RWPE2 (cell line): ENCODE results near the gene MISP.
"Not testable (repeated sequence)": the region's sequence is repeated elsewhere in the genome, so short reads cannot be mapped to it uniquely, and the experiment has no call there.

Source experiments
- ATAC-seq: fragments of 200-7000 bp; cut with Tn5 transposase; 3 replicates; pipeline ENCODE4 v1.9.1; 2021; ENCODE audit warnings: low read depth
- DNase-seq: peaks from one replicate; pipeline ENCODE4 v3.0.0-alpha.2; 2020; ENCODE audit warnings: low spot score
- H3K27ac ChIP-seq: fragments of 450-650 bp; 2 replicates; pipeline ENCODE4 v1.5.1; 2017; ENCODE audit warnings: mild to moderate bottlenecking; ENCODE audit not compliant: poor library complexity, severe bottlenecking
- H3K27me3 ChIP-seq: fragments of 250-450 bp; sonication (Bioruptor Pico); 2 replicates; pipeline ENCODE4 v1.5.1; 2021; ENCODE audit warnings: mild to moderate bottlenecking, moderate library complexity; ENCODE audit not compliant: insufficient read depth, poor library complexity, severe bottlenecking
- H3K36me3 ChIP-seq: fragments of 250-450 bp; sonication (Bioruptor Pico); 2 replicates; pipeline ENCODE4 v1.5.1; 2020; ENCODE audit warnings: low read depth, mild to moderate bottlenecking, moderate library complexity
- H3K4me1 ChIP-seq: fragments of 250-450 bp; sonication (Bioruptor Pico); 2 replicates; pipeline ENCODE4 v1.5.1; 2021; ENCODE audit warnings: mild to moderate bottlenecking, moderate library complexity; ENCODE audit not compliant: insufficient read depth, poor library complexity, severe bottlenecking
- H3K4me3 ChIP-seq: fragments of 250-450 bp; sonication (Bioruptor Pico); 2 replicates; pipeline ENCODE4 v1.5.1; 2021; ENCODE audit warnings: mild to moderate bottlenecking, moderate library complexity; ENCODE audit not compliant: severe bottlenecking
- H3K9me3 ChIP-seq: fragments of 250-450 bp; sonication (Bioruptor Pico); 2 replicates; pipeline ENCODE4 v1.5.1; 2021; ENCODE audit warnings: mild to moderate bottlenecking, moderate library complexity; ENCODE audit not compliant: severe bottlenecking
- TF ChIP-seq, protein P1 (sequence below): fragments of 450-650 bp; IDR thresholded peaks from one replicate; pipeline ENCODE4 v1.5.1; 2017; ENCODE audit warnings: mild to moderate bottlenecking, moderate library complexity; ENCODE audit not compliant: poor library complexity, severe bottlenecking

MISP gene

DNA sequence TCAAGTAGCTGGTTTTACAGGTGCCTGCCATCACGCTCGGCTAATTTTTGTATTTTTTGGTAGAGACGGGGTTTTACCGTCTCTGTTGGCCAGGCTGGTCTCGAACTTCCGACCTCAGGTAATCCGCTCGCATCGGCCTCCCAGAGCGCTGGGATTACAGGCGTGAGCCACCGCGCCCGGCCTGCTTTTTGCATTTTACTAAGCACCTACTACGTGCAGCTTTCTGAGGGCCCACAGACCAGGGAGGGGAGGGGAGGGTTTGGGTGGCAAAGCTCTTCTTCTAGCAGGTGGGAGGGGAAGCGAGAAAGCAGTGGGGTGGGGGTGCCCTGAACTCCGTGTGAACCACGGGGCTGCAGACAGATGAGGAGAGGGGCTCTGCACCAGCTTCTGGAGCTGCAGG, 27.2 kb upstream of the MISP start:
- Histone ChIP-seq H3K27ac (no peak overlapping the region), H3K4me3 (no peak overlapping the region), H3K36me3 (no peaks in the 10 kb centered on the region), H3K27me3 (no peaks in the 10 kb centered on the region), H3K9me3 (no peaks in the 10 kb centered on the region), H3K4me1 (no peaks in the 10 kb centered on the region)
- TF ChIP-seq, protein P1, sequence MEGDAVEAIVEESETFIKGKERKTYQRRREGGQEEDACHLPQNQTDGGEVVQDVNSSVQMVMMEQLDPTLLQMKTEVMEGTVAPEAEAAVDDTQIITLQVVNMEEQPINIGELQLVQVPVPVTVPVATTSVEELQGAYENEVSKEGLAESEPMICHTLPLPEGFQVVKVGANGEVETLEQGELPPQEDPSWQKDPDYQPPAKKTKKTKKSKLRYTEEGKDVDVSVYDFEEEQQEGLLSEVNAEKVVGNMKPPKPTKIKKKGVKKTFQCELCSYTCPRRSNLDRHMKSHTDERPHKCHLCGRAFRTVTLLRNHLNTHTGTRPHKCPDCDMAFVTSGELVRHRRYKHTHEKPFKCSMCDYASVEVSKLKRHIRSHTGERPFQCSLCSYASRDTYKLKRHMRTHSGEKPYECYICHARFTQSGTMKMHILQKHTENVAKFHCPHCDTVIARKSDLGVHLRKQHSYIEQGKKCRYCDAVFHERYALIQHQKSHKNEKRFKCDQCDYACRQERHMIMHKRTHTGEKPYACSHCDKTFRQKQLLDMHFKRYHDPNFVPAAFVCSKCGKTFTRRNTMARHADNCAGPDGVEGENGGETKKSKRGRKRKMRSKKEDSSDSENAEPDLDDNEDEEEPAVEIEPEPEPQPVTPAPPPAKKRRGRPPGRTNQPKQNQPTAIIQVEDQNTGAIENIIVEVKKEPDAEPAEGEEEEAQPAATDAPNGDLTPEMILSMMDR: no peak
- DNase-seq (no peak), ATAC-seq (no peak)

DNA sequence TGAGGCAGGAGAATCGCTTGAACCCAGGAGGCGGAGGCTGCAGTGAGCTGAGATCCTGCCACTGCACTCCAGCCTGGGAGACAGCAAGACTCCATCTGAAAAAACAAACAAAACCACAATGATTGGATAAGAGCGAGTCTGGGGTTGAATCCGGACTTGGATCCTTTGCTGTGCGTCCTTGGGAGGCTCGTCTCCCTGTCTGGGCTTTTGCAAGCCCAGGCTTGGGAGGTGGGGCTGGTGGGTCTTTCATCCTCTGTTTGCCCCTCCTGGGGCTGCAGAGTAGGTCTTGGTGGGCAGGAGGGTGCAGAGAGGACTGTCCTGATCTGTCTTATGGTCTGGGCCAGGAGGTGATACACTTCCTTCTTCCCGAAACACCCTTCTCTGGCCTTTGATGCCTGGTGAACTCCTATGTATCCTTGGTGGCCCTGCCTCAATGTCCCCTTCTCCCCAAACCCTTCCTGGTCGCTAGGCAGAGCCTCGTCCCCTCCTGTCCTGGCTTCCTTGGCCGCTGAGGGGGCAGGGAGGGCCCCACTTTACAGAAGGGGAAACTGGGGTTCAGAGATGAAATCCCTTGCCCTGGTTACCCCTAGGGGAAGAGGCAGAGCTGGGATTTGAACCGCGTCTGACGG, 25.3 kb upstream of the MISP start:
- TF ChIP-seq, protein P1: no peak

DNA sequence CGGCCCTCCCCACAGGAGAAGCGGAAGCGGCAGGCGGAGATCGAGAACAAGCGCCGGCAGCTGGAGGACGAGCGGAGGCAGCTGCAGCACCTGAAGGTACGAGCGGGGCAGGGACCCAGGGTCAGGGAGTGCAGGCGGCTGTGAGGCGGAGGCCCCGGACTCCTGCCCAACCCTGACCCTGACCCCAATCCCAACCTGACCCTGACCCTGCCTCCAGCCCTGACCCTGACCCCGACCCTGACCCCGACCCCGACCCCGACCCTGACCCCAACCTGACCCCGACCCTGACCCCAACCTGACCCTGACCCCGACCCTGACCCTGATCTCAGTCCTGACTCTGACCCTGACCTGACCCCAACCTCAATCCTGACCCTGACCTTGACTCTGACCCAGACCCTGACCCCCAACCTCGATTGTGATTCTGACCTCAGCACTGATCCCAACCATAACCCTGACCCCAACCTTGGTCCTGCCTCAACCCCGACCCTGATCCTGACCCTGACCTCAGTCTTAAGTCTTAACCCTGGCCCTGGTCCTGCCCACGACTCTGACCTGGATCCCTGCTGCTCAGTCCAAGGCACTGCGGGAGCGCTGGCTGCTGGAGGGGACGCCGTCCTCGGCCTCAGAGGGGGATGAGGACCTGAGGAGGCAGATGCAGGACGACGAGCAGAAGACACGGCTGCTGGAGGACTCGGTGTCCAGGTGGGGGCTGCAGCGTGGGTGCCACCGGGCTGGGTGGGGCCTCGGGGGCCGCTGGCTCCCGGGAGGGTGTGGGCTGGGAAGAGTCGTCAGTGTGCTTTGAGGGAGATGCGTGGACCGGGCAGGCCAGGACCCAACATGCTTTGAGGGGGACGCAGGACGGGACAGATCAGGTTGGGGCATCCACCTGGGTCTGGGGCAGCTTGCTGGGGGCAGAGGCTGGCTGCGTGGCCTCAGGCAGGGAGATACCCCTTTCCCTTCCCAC, 23.6 kb upstream of the MISP start:
- Histone ChIP-seq H3K27ac (no peak overlapping the region), H3K4me1 (no peaks in the 10 kb centered on the region), H3K4me3 (no peak overlapping the region), H3K27me3 (no peaks in the 10 kb centered on the region), H3K9me3 (no peaks in the 10 kb centered on the region), H3K36me3 (no peaks in the 10 kb centered on the region)
- TF ChIP-seq, protein P1: no peak
- ATAC-seq: 0 out of 3 replicates have a peak, but pooled peaks have one; percentile 10
- DNase-seq: no peak

More for the DNA sequence above, 25.3 kb upstream of the MISP start:
- no peaks in the 10 kb centered on the region for H3K36me3 ChIP-seq
- H3K27me3 ChIP-seq: no peaks in the 10 kb centered on the region
- ATAC-seq (no peak), DNase-seq (no peak)
- no peak overlapping the region for H3K27ac ChIP-seq
- H3K4me1 ChIP-seq: no peaks in the 10 kb centered on the region
- H3K4me3 ChIP-seq: no peak overlapping the region
- no peaks in the 10 kb centered on the region for H3K9me3 ChIP-seq

DNA sequence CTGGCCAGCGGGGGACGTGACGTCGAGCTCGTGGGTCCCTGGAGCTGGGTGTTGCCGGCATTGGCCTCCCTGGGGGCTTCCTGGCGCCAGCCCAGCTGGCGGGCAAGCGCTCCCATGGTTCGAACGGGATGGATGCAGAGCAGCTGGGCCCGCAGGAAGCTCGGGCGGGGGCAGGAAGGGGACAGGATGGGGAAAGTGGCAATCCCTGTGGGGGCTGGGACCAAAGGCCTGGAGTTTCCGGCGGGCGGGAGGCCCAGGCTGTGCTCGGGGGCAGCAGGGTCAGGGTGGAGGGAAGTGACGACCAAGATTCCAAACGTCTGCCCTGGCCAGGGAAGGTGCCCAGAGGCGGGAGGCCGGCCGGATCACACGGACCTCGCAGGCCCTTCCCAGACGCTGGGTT, 22.9 kb upstream of the MISP start:
- Histone ChIP-seq H3K27ac (no peak overlapping the region), H3K4me1 (no peaks in the 10 kb centered on the region), H3K36me3 (no peaks in the 10 kb centered on the region), H3K4me3 (no peak overlapping the region), H3K9me3 (no peaks in the 10 kb centered on the region), H3K27me3 (no peaks in the 10 kb centered on the region)
- TF ChIP-seq, protein P1: no peak
- DNase-seq (no peak), ATAC-seq (no peak)

DNA sequence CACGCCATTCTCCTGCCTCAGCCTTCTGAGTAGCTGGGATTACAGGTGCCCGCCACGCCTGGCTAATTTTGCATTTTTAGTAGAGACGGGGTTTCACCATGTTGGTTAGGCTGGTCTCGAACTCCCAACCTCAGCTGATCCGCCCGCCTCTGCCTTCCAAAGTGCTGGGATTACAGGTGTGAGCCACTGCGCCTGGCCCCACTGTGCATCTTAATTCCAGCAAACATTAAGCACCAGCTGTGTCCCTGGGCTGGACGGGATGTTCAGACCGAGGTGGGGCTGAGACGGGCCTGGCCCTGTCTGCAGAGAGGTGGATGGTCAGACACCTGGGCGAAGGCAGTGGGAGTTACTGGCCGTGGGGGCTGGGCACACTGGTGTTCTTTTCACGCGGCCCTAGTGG, 21.3 kb upstream of the MISP start:
- H3K36me3 ChIP-seq, DNase-seq, ATAC-seq, H3K27me3 ChIP-seq, H3K4me3 ChIP-seq, H3K27ac ChIP-seq, H3K9me3 ChIP-seq, H3K4me1 ChIP-seq: not testable (repeated sequence)
